HepG2 (cell line): Measurements from ENCODE around the gene USP11. TPM values are rescaled to one million over a fixed set of nuclear protein-coding genes. Genes with fewer than 3 reads are reported as not detected.

Experiments used
- ATAC-seq: fragments of 200-7000 bp; cut with Tn5 transposase; 3 replicates; pipeline ENCODE4 v1.9.1; 2020; ENCODE audit warnings: mild to moderate bottlenecking, moderate library complexity
- BruUV-seq: library from RNA; stranded (reverse); fragments of 400-500 nt; replicated peaks from 2 replicates; lab custom pipeline; 2021; lab: Mats Ljungman, UMichigan
- CTCF ChIA-PET: fragments of 300-600 bp; formaldehyde crosslinking; extraction: SDS; loops from one replicate; lab custom pipeline; 2021; ENCODE audit warnings: low total read pairs, inconsistent platforms, low intra/inter-chr PET ratio; lab: Yijun Ruan, JAX
- POLR2A ChIA-PET: fragments of 350-600 bp; sonication (Branson Sonifier 250); formaldehyde crosslinking; loops from one replicate; lab custom pipeline; 2020; ENCODE audit warnings: antibody characterized with exemption, inconsistent platforms; lab: Yijun Ruan, JAX
- DNase-seq: peaks from one replicate; pipeline ENCODE4 v3.0.0-alpha.2; 2015; ENCODE audit warnings: low spot score
- FAIRE-seq: peaks from 3 replicates; lab custom pipeline; 2011; peaks lifted over from hg19 to GRCh38; lab: Jason Lieb, UNC
- H2AFZ ChIP-seq: one replicate; pipeline ENCODE4 v1.6.1; 2011; ENCODE audit warnings: low read length, inconsistent platforms
- H3K27ac ChIP-seq: fragments of 300-600 bp; 3 replicates; pipeline ENCODE4 v1.8.0; 2011; ENCODE audit warnings: mixed run types, mild to moderate bottlenecking, mixed read lengths, low read length, inconsistent platforms; ENCODE audit not compliant: insufficient read depth; ENCODE audit errors: extremely low read length
- H3K27me3 ChIP-seq, 2 experiments: fragments of 200-600 bp in 1 of 2; 2 replicates in 1 of 2; 3 replicates in 1 of 2; pipeline versions ENCODE4 v1.6.0 to v1.8.0; 2011; ENCODE audit warnings: low read length in 2 of 2, mild to moderate bottlenecking in 2 of 2, moderate library complexity in 2 of 2, inconsistent platforms in 1 of 2; ENCODE audit not compliant: insufficient read depth in 2 of 2, control insufficient read depth in 1 of 2
- H3K36me3 ChIP-seq, 2 experiments: fragments of 200-600 bp in 1 of 2; replicated peaks in 1 of 2; 2 replicates in 1 of 2; 3 replicates in 1 of 2; pipeline versions ENCODE4 v1.5.1 to v1.8.0; 2011; ENCODE audit warnings: low read length in 2 of 2, inconsistent platforms in 1 of 2; ENCODE audit not compliant: insufficient read depth in 2 of 2, control insufficient read depth in 1 of 2
- H3K4me1 ChIP-seq: 2 replicates; pipeline ENCODE4 v1.5.1; 2012; ENCODE audit warnings: low read length, inconsistent platforms; ENCODE audit not compliant: insufficient read depth
- H3K4me2 ChIP-seq: 2 replicates; pipeline ENCODE4 v1.6.0; 2011; ENCODE audit warnings: low read depth, low read length, inconsistent platforms
- H3K4me3 ChIP-seq, 3 experiments: fragments of 200-600 bp in 1 of 3; sonication (generic), shearing (Covaris generic) in 1 of 3; replicated peaks in 1 of 3; 2 replicates each; pipeline ENCODE4 v1.5.1; 2011 to 2016; ENCODE audit warnings: low read length in 3 of 3, inconsistent platforms in 2 of 3, low read depth in 2 of 3, mild to moderate bottlenecking in 2 of 3, control low read depth in 1 of 3, mixed read lengths in 1 of 3; ENCODE audit not compliant: insufficient read depth in 1 of 3
- H3K79me2 ChIP-seq: one replicate; pipeline ENCODE4 v1.6.1; 2011; ENCODE audit warnings: low read length, inconsistent platforms; ENCODE audit not compliant: insufficient read depth
- H3K9ac ChIP-seq: 2 replicates; pipeline ENCODE4 v1.6.0; 2011; ENCODE audit warnings: mild to moderate bottlenecking, low read depth, low read length, inconsistent platforms; ENCODE audit not compliant: insufficient read depth
- H3K9me3 ChIP-seq: 2 replicates; pipeline ENCODE4 v1.5.1; 2012; ENCODE audit warnings: mild to moderate bottlenecking, low read length
- H4K20me1 ChIP-seq: 2 replicates; pipeline ENCODE4 v1.6.0; 2011; ENCODE audit warnings: inconsistent platforms, mild to moderate bottlenecking, low read length, moderate library complexity; ENCODE audit not compliant: insufficient read depth
- DNMT3B ChIP-seq: conservative IDR thresholded peaks from 2 replicates; pipeline ENCODE4 v1.6.1; 2016; ENCODE audit warnings: missing biosample characterization, control low read depth
- FOXP4 ChIP-seq: sonication (generic); formaldehyde crosslinking; IDR thresholded peaks from 2 replicates; pipeline ENCODE4 v1.4.0; 2020; ENCODE audit warnings: missing genetic modification reagents
- HNRNPUL1 ChIP-seq: fragments of 200-400 bp; formaldehyde crosslinking; IDR thresholded peaks from 2 replicates; pipeline ENCODE4 v1.6.1; 2017; ENCODE audit warnings: low read depth, mild to moderate bottlenecking, low read length, moderate library complexity
- MYC ChIP-seq: sonication (generic); formaldehyde crosslinking; IDR thresholded peaks from 2 replicates; pipeline ENCODE4 v1.9.0; 2021; ENCODE audit warnings: missing genetic modification reagents, borderline replicate concordance
- YEATS4 ChIP-seq: sonication (generic); formaldehyde crosslinking; IDR thresholded peaks from 2 replicates; pipeline ENCODE4 v1.4.0; 2020; ENCODE audit warnings: missing genetic modification reagents, borderline replicate concordance
- ZKSCAN1 ChIP-seq: fragments of 150-350 bp; IDR thresholded peaks from 2 replicates; pipeline ENCODE4 v1.6.1; 2014; ENCODE audit warnings: low read length
- ZNF549 ChIP-seq: sonication (generic); formaldehyde crosslinking; IDR thresholded peaks from 2 replicates; pipeline ENCODE4 v1.5.0; 2020; ENCODE audit warnings: missing genetic modification reagents
- WGBS: methylation state at CpG from one replicate; pipeline ENCODE4 v1.1.6; 2017; ENCODE audit warnings: low lambda C conversion rate; 5-methylcytosine and 5-hydroxymethylcytosine counted together
- in situ Hi-C: cut with HindIII; loops from 2 replicates; pipeline ENCODE4 v1.10.0; 2017; ENCODE audit warnings: low pct_unique_long_range_greater_than_20kb; ENCODE audit not compliant: extremely low pct_ligation_motif_present
- intact Hi-C: fragments of 100-400 bp; cut with micrococcal nuclease; formaldehyde crosslinking; loops from one replicate; pipeline ENCODE4 v1.10.0; 2022; ENCODE audit not compliant: unreplicated experiment
- polyA plus RNA-seq, 8 experiments: library from polyadenylated mRNA; depleted of rRNA in 3 of 8; stranded (reverse) in 7 of 8; unstranded in 1 of 8; fragments of >200 nt; fragmentation: Illumina TruSeq in 4 of 8; extraction: Trizol in 4 of 8; gene quantifications; 2 replicates each; pipeline versions ENCODE4 v1.2.1 to v1.2.3, GENCODE V29; 2011 to 2016; ENCODE audit warnings: low read depth in 4 of 8, missing spikeins in 1 of 8, mixed read lengths in 1 of 8; ENCODE audit not compliant: insufficient read depth in 1 of 8
- total RNA-seq, 5 experiments: library from RNA; depleted of rRNA; stranded (reverse); fragments of >200 nt; fragmentation: Illumina TruSeq; extraction: Trizol; gene quantifications; 2 replicates each; pipeline ENCODE4 v1.2.3, GENCODE V29; 2016; ENCODE audit warnings: low read depth in 1 of 5
- TF ChIP-seq, protein P1 (sequence below): sonication (generic); formaldehyde crosslinking; IDR thresholded peaks from 2 replicates; pipeline ENCODE4 v1.5.0; 2020; ENCODE audit warnings: mild to moderate bottlenecking, missing genetic modification reagents, moderate library complexity
- TF ChIP-seq, protein P2 (sequence below): sonication (generic); formaldehyde crosslinking; IDR thresholded peaks from 2 replicates; pipeline ENCODE4 v1.4.0; 2020; ENCODE audit warnings: missing genetic modification reagents

The USP11 gene
- total and polyA plus RNA-seq, 2 of the 13 experiments (the other 11 are each of a cell fraction or from before 2014, with no cell fraction given) = 23.8 to 31.7 TPM

DNA sequence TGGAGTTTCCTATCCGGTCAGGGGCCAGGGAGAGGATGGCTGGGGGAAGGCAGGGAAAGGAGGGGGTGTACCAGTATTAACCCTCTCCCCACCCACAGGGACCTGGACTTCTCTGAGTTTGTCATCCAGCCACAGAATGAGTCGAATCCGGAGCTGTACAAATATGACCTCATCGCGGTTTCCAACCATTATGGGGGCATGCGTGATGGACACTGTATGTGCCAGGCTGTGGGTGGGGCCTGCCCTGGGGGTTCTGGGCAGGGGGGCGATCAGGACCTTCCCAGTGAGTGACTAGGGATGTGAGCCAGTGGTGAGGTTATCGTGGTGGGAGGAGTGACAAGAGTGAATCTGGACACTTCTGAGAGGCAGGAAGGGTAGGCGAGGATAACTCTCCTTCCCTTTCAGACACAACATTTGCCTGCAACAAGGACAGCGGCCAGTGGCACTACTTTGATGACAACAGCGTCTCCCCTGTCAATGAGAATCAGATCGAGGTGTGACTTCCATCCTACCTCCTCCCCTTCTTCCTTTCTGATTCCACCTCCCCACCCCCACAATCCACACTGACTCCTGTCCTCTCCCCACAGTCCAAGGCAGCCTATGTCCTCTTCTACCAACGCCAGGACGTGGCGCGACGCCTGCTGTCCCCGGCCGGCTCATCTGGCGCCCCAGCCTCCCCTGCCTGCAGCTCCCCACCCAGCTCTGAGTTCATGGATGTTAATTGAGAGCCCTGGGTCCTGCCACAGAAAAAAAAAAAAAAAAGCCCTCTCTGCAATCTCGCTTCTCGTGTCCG lies 14.6 kb downstream of the USP11 start:
- WGBS = 98% methylated on average over 16 of the region's 23 CpGs
- CTCF ChIA-PET = no interaction called here
- no peak for TF ChIP-seq YEATS4 (CRISPR knock-in tag)
- no peak for TF ChIP-seq ZKSCAN1
- no peak for TF ChIP-seq HNRNPUL1
- TF ChIP-seq, protein P1, sequence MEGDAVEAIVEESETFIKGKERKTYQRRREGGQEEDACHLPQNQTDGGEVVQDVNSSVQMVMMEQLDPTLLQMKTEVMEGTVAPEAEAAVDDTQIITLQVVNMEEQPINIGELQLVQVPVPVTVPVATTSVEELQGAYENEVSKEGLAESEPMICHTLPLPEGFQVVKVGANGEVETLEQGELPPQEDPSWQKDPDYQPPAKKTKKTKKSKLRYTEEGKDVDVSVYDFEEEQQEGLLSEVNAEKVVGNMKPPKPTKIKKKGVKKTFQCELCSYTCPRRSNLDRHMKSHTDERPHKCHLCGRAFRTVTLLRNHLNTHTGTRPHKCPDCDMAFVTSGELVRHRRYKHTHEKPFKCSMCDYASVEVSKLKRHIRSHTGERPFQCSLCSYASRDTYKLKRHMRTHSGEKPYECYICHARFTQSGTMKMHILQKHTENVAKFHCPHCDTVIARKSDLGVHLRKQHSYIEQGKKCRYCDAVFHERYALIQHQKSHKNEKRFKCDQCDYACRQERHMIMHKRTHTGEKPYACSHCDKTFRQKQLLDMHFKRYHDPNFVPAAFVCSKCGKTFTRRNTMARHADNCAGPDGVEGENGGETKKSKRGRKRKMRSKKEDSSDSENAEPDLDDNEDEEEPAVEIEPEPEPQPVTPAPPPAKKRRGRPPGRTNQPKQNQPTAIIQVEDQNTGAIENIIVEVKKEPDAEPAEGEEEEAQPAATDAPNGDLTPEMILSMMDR (CRISPR knock-in tag) = no peak
- no peak for TF ChIP-seq FOXP4
- TF ChIP-seq MYC = no peak
- TF ChIP-seq, protein P2, sequence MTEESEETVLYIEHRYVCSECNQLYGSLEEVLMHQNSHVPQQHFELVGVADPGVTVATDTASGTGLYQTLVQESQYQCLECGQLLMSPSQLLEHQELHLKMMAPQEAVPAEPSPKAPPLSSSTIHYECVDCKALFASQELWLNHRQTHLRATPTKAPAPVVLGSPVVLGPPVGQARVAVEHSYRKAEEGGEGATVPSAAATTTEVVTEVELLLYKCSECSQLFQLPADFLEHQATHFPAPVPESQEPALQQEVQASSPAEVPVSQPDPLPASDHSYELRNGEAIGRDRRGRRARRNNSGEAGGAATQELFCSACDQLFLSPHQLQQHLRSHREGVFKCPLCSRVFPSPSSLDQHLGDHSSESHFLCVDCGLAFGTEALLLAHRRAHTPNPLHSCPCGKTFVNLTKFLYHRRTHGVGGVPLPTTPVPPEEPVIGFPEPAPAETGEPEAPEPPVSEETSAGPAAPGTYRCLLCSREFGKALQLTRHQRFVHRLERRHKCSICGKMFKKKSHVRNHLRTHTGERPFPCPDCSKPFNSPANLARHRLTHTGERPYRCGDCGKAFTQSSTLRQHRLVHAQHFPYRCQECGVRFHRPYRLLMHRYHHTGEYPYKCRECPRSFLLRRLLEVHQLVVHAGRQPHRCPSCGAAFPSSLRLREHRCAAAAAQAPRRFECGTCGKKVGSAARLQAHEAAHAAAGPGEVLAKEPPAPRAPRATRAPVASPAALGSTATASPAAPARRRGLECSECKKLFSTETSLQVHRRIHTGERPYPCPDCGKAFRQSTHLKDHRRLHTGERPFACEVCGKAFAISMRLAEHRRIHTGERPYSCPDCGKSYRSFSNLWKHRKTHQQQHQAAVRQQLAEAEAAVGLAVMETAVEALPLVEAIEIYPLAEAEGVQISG (CRISPR knock-in tag) = no peak
- no peak for TF ChIP-seq DNMT3B (CRISPR knock-in tag)
- TF ChIP-seq ZNF549 = no peak
- no peaks in the 10 kb centered on the region for H3K79me2 ChIP-seq
- no peaks in the 10 kb centered on the region for H4K20me1 ChIP-seq
- no peak for FAIRE-seq
- no peaks in the 10 kb centered on the region for H3K4me1 ChIP-seq
- H3K4me2 ChIP-seq = no peak overlapping the region
- POLR2A ChIA-PET = no interaction called here
- no peaks in the 10 kb centered on the region for H3K9me3 ChIP-seq
- H3K27ac ChIP-seq = no peak overlapping the region
- peaks cover 0 to 14% of the 10 kb centered on the region in 2 experiments; a peak in 2 of 5 replicates for H3K36me3 ChIP-seq
- no peak; the same call in 2 of the 3 replicates for ATAC-seq
- no peak overlapping the region for H3K9ac ChIP-seq
- intact Hi-C loops = no loop called here
- in situ Hi-C loops = no loop called here
- no peak overlapping the region for H2AFZ ChIP-seq
- H3K4me3 ChIP-seq = no peak overlapping the region
- BruUV-seq = TSS peak; percentile 35
- H3K27me3 ChIP-seq = no peaks in the 10 kb centered on the region
- no peak for DNase-seq
